GM23248 (cell line): ENCODE measurements around the gene EMP1. TPM values are rescaled to one million over a fixed set of nuclear protein-coding genes. Genes with fewer than 3 reads are reported as not detected.

ENCODE experiments used
- DNase-seq: peaks from one replicate; pipeline ENCODE4 v3.0.0-alpha.2; 2015
- H2AFZ ChIP-seq: fragments of 200-600 bp; sonication (generic); 2 replicates; pipeline ENCODE4 v1.6.1; 2016; ENCODE audit warnings: antibody characterized with exemption
- H3F3A ChIP-seq: fragments of 200-600 bp; sonication (generic); 2 replicates; pipeline ENCODE4 v1.6.1; 2016; ENCODE audit warnings: mild to moderate bottlenecking, antibody characterized with exemption, mixed run types; ENCODE audit not compliant: insufficient read depth
- H3K27ac ChIP-seq: fragments of 200-600 bp; sonication (generic); 2 replicates; pipeline ENCODE4 v1.5.1; 2016; ENCODE audit warnings: mild to moderate bottlenecking
- H3K27me3 ChIP-seq: fragments of 200-600 bp; sonication (generic); replicated peaks from 2 replicates; pipeline ENCODE4 v1.6.1; 2016; ENCODE audit warnings: mild to moderate bottlenecking; ENCODE audit not compliant: insufficient read depth
- H3K36me3 ChIP-seq: fragments of 200-600 bp; sonication (generic); 2 replicates; pipeline ENCODE4 v1.6.1; 2016; ENCODE audit warnings: low read depth, mild to moderate bottlenecking
- H3K4me1 ChIP-seq: fragments of 200-600 bp; sonication (generic); 2 replicates; pipeline ENCODE4 v1.6.1; 2016; ENCODE audit warnings: mild to moderate bottlenecking; ENCODE audit not compliant: insufficient read depth
- H3K4me2 ChIP-seq: fragments of 200-600 bp; sonication (generic); one replicate; pipeline ENCODE4 v1.6.1; 2016; ENCODE audit warnings: mild to moderate bottlenecking; ENCODE audit not compliant: unreplicated experiment
- H3K4me3 ChIP-seq: fragments of 200-600 bp; sonication (generic); 2 replicates; pipeline ENCODE4 v1.5.1; 2016; ENCODE audit warnings: mild to moderate bottlenecking
- H3K79me2 ChIP-seq: fragments of 200-600 bp; sonication (generic); 2 replicates; pipeline ENCODE4 v1.6.1; 2016; ENCODE audit warnings: mild to moderate bottlenecking; ENCODE audit not compliant: insufficient read depth
- H3K9ac ChIP-seq: fragments of 200-600 bp; sonication (generic); 2 replicates; pipeline ENCODE4 v1.6.1; 2016; ENCODE audit warnings: mild to moderate bottlenecking
- H3K9me2 ChIP-seq: fragments of 200-600 bp; sonication (generic); 2 replicates; pipeline ENCODE4 v1.6.1; 2016; ENCODE audit warnings: mixed run types, mild to moderate bottlenecking, moderate library complexity; ENCODE audit not compliant: insufficient read depth
- H3K9me3 ChIP-seq: fragments of 200-600 bp; sonication (generic); one replicate; pipeline ENCODE4 v1.6.1; 2017; ENCODE audit warnings: low read depth
- H4K20me1 ChIP-seq: fragments of 200-600 bp; sonication (generic); 2 replicates; pipeline ENCODE4 v1.6.0; 2016; ENCODE audit not compliant: insufficient read depth
- EZH2 ChIP-seq: fragments of 200-600 bp; sonication (generic); IDR thresholded peaks from 2 replicates; pipeline ENCODE4 v1.6.1; 2018; ENCODE audit warnings: antibody characterized with exemption, mild to moderate bottlenecking; ENCODE audit not compliant: insufficient read depth, poor library complexity, severe bottlenecking
- EZH2phosphoT487 ChIP-seq: fragments of 200-600 bp; sonication (generic); IDR thresholded peaks from 2 replicates; pipeline ENCODE4 v1.6.1; 2018; ENCODE audit warnings: antibody characterized with exemption, moderate library complexity, mild to moderate bottlenecking, low read depth; ENCODE audit not compliant: insufficient read depth
- WGBS, 2 experiments: methylation state at CpG; one replicate each; pipeline ENCODE4 v1.1.6; 2015 to 2017; ENCODE audit warnings: low lambda C conversion rate in 2 of 2, low coverage in 1 of 2; ENCODE audit errors: missing lambda C conversion rate in 2 of 2; 5-methylcytosine and 5-hydroxymethylcytosine counted together
- in situ Hi-C: fragments of 300-500 bp; cut with MboI; formaldehyde crosslinking; loops from 2 replicates; pipeline ENCODE4 v1.15.0; 2020
- polyA plus RNA-seq: library from polyadenylated mRNA; unstranded; fragments of >200 nt; fragmentation: Nextera tagmentation; extraction: Ambion mirVana; gene quantifications from 2 replicates; pipeline ENCODE4 v1.2.1, GENCODE V29; 2016
- total RNA-seq: library from RNA; depleted of rRNA; stranded (reverse); fragments of >200 nt; shearing (Covaris generic); gene quantifications from 2 replicates; pipeline ENCODE4 v1.2.3, GENCODE V29; 2014; rRNA removed

The EMP1 gene, protein sequence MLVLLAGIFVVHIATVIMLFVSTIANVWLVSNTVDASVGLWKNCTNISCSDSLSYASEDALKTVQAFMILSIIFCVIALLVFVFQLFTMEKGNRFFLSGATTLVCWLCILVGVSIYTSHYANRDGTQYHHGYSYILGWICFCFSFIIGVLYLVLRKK
- total RNA-seq (631 and 744 TPM in 2 replicates), polyA plus RNA-seq (496 and 518 TPM in 2 replicates)

DNA sequence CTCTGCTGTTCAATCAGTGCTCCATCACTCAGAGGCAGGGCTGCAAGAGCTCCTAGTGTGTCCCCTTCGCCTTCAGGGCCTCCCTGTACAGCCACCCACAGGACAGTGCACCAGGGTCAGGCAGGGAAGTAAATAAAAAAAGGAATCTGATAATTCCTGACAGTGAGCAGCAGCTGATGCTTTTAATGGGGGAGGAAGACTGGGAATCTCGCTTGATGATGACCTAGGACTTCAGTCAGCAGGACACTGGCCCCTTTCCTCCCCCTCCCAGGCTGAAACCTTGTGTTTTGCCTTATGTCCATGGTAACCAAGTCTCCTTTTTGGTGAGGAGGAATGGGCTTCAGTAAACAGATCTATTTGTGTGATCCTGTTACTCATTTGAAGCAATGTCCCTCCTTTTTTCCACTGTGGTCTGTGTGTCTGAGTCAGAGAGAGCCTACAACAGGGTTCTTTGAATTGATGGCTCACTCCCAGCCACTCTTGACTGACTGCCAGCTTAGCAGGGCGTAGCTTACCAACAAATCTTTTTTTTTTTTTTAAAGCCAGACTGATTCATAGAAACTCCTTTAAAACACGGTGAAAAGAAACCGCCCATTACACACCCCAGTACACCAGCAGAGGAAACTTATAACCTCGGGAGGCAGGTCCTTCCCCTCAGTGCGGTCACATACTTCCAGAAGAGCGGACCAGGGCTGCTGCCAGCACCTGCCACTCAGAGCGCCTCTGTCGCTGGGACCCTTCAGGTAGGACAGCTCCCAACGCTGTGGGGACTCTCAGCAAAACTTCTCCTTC, at the start of gene EMP1:
EMP1 (plus strand) TSS at position 597 of the 792 bp plus-strand sequence. CDS start 14,785 bp downstream, outside the sequence.
- peaks cover 48% of the 10 kb centered on the region for H3K4me1 ChIP-seq
- H3F3A ChIP-seq, result peaks cover 72% of the 10 kb centered on the region
- TF ChIP-seq EZH2phosphoT487, result 0 out of 2 replicates have a peak, but pooled peaks have one; percentile 23
- no peak for TF ChIP-seq EZH2
- in situ Hi-C loops, result no loop called here
- 0% methylated on average over 11 of the region's 11 CpGs for WGBS, 2 experiments
- peaks cover 48% of the 10 kb centered on the region for H3K79me2 ChIP-seq
- H2AFZ ChIP-seq, result no peak within 1 kb of the TSS
- peak within 1 kb of the TSS; percentile 99 for H3K9ac ChIP-seq
- H3K9me2 ChIP-seq, result no peaks in the 10 kb centered on the region
- no peaks in the 10 kb centered on the region for H4K20me1 ChIP-seq
- H3K27ac ChIP-seq, result peak within 1 kb of the TSS; percentile 100
- H3K36me3 ChIP-seq, result peaks cover 6% of the 10 kb centered on the region; the same call in 1 of the 2 replicates
- peak; percentile 99 for DNase-seq
- peak within 1 kb of the TSS; percentile 98 for H3K4me3 ChIP-seq
- H3K27me3 ChIP-seq, result no peaks in the 10 kb centered on the region
- peak within 1 kb of the TSS; percentile 97 for H3K4me2 ChIP-seq
- H3K9me3 ChIP-seq, result no peaks in the 10 kb centered on the region

DNA sequence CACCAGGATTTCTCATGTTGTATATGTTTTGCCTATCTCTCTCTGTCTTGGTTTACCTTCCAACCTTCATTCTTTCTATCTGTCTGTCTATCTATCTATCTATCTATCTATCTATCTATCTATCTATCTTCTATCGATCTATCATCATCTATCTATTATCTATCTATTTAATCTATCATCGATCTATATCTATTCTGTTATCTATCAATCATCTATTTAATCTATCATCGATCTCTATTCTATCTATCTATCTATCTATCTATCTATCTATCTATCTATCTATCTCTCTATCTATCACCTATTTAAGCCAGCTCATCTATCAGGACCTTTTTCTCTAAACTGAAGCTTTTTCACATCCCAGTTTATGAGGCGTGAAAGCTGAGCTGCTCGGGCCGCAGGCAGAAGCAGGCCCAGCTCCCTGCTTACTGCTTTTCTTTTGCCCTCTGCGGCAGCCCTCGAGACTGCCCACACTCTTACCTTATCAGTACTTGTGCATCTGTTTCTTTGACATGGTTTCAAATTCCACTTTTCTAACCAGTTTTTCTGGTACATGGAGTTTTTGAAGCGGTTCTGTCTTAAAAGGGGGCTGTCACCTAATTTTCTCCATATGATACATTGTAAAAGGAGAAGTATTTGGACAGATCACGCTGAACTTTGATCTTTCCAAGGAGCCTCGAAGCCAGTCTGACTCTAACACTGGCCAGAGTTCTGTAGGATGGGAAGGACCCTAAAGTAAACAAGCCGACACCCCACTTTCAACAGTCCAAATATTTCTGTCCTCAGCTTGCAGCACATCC, 48.6 kb upstream of the EMP1 start:
- H3K9me2 ChIP-seq, result no peaks in the 10 kb centered on the region
- 47 to 52% methylated on average over 12 of the region's 12 CpGs for WGBS, 2 experiments
- no peaks in the 10 kb centered on the region for H3K36me3 ChIP-seq
- no peaks in the 10 kb centered on the region for H3K9me3 ChIP-seq
- H3F3A ChIP-seq, result peaks cover 5% of the 10 kb centered on the region; the same call in 1 of the 2 replicates
- peaks cover 18% of the 10 kb centered on the region for H3K4me1 ChIP-seq
- 0 out of 2 replicates have a peak overlapping the region, but pooled peaks have one; percentile 5 for H3K9ac ChIP-seq
- in situ Hi-C loops, result no loop called here
- H4K20me1 ChIP-seq, result no peaks in the 10 kb centered on the region
- H3K27me3 ChIP-seq, result no peaks in the 10 kb centered on the region
- H2AFZ ChIP-seq, result peak overlapping the region; percentile 64
- no peaks in the 10 kb centered on the region for H3K79me2 ChIP-seq
- DNase-seq, result no peak
- no peak overlapping the region for H3K4me3 ChIP-seq
- H3K27ac ChIP-seq, result no peak overlapping the region
- TF ChIP-seq EZH2phosphoT487 (no peak), EZH2 (no peak)
- H3K4me2 ChIP-seq, result no peak overlapping the region

- TF ChIP-seq EZH2phosphoT487 (no peak), EZH2 (no peak)
- H2AFZ ChIP-seq, result peak overlapping the region; percentile 64; the same call in 1 of the 2 replicates
- H3K27me3 ChIP-seq, result no peaks in the 10 kb centered on the region
- WGBS, 2 experiments, result 42 to 63% methylated on average over 3 of the region's 3 CpGs
- no peak for DNase-seq
- in situ Hi-C loops, result no loop called here
- peaks cover 8% of the 10 kb centered on the region for H3F3A ChIP-seq
- H3K9ac ChIP-seq, result no peak overlapping the region
- no peaks in the 10 kb centered on the region for H3K9me2 ChIP-seq
- no peaks in the 10 kb centered on the region for H4K20me1 ChIP-seq
- no peak overlapping the region for H3K4me3 ChIP-seq
- no peaks in the 10 kb centered on the region for H3K79me2 ChIP-seq
- H3K36me3 ChIP-seq, result no peaks in the 10 kb centered on the region
- H3K27ac ChIP-seq, result no peak overlapping the region
- no peak overlapping the region for H3K4me2 ChIP-seq
- H3K9me3 ChIP-seq, result no peaks in the 10 kb centered on the region
- H3K4me1 ChIP-seq, result peaks cover 20% of the 10 kb centered on the region
Observed at GRCh38 chr12:13148485-13148847, 48.1 kb upstream of the EMP1 start.

- 43 to 44% methylated on average over 4 of the region's 4 CpGs for WGBS, 2 experiments
- Histone ChIP-seq H2AFZ (no peak overlapping the region), H3K36me3 (no peaks in the 10 kb centered on the region)
Observed at GRCh38 chr12:13149411-13149810, 47.1 kb upstream of the EMP1 start.

More at GRCh38 chr12:13149411-13149810, 47.1 kb upstream of the EMP1 start:
- Histone ChIP-seq H4K20me1 (no peaks in the 10 kb centered on the region), H3K9me3 (no peaks in the 10 kb centered on the region), H3K27me3 (no peaks in the 10 kb centered on the region), H3K4me1 (peaks cover 29% of the 10 kb centered on the region), H3K9ac (no peak overlapping the region), H3K4me3 (no peak overlapping the region), H3K4me2 (no peak overlapping the region), H3K27ac (no peak overlapping the region), H3K9me2 (no peaks in the 10 kb centered on the region), H3F3A (peaks cover 17% of the 10 kb centered on the region), H3K79me2 (no peaks in the 10 kb centered on the region)
- TF ChIP-seq EZH2 (no peak), EZH2phosphoT487 (no peak)
- in situ Hi-C loops, result no loop called here
- DNase-seq, result no peak
